H1 (cell line): Measurements from ENCODE around the gene SAMD7. TPM values are rescaled to one million over a fixed set of nuclear protein-coding genes. Genes with fewer than 3 reads are reported as not detected.

Source experiments
- BRCA1 ChIP-seq: IDR thresholded peaks from 2 replicates; pipeline ENCODE4 v1.6.1; 2012; ENCODE audit warnings: low read depth, low read length, improper control_type of control experiment
- CHD2 ChIP-seq: IDR thresholded peaks from 2 replicates; pipeline ENCODE4 v1.6.1; 2012; ENCODE audit warnings: low read length, improper control_type of control experiment
- MAFK ChIP-seq: IDR thresholded peaks from 2 replicates; pipeline ENCODE4 v1.6.1; 2012; ENCODE audit warnings: low read depth, mild to moderate bottlenecking, improper control_type of control experiment, low read length
- polyA plus RNA-seq, 7 experiments: library from polyadenylated mRNA; depleted of rRNA in 3 of 7; stranded (reverse) in 5 of 7; unstranded in 2 of 7; fragments of >200 nt in 5 of 7; fragments of 200-250 nt in 2 of 7; gene quantifications; 1 replicate in 5 of 7; 2 replicates in 1 of 7; 4 replicates in 1 of 7; pipeline versions ENCODE4 v1.2.1 to v1.2.3, GENCODE V29; 2011 to 2013; ENCODE audit warnings: missing spikeins in 2 of 7, mixed read lengths in 2 of 7
- total RNA-seq: library from RNA; stranded (reverse); fragmentation: NEBNext Ultra II Directional; extraction: Animal tissue kit (Norgen Biotek cat#: 25700); gene quantifications from 2 replicates; pipeline ENCODE4 v1.2.1, GENCODE V29; 2021

SAMD7 gene
- total and polyA plus RNA-seq, 2 of the 8 experiments (the other 6 are each of a cell fraction or from before 2014, with no cell fraction given) = not detected

- TF ChIP-seq MAFK = no peak
- TF ChIP-seq CHD2 = no peak
- TF ChIP-seq BRCA1 = no peak
Measured at GRCh38 chr3:169871129-169871886, 40.1 kb upstream of the SAMD7 start (continued).
